Natural killer cell (primary cell): ENCODE measurements around the gene PRUNE2. TPM values are rescaled to one million over a fixed set of nuclear protein-coding genes. Genes with fewer than 3 reads are reported as not detected.

Experiments used
- ATAC-seq, 3 donors: fragments of 150-1000 bp in 2 of 3; fragments of 200-7000 bp in 1 of 3; cut with Tn5 transposase; 1 replicate in 1 of 3; 2 replicates in 2 of 3; pipeline ENCODE4 v1.10.0; 2021; ENCODE audit warnings: mild to moderate bottlenecking in 2 of 3, moderate library complexity in 2 of 3
- DNase-seq, 2 donors: peaks; one replicate each; pipeline versions ENCODE4 v3.0.0 to v3.0.0-alpha.2; 2013 to 2021; ENCODE audit warnings: mixed read lengths in 1 of 2
- H3K27ac ChIP-seq: one replicate; pipeline ENCODE4 v1.5.1; 2013; ENCODE audit warnings: mild to moderate bottlenecking, low read length
- H3K27me3 ChIP-seq: one replicate; pipeline ENCODE4 v1.6.1; 2013; ENCODE audit warnings: low read length; ENCODE audit not compliant: control insufficient read depth, insufficient read depth
- H3K36me3 ChIP-seq: one replicate; pipeline ENCODE4 v1.6.1; 2013; ENCODE audit warnings: low read length; ENCODE audit not compliant: control insufficient read depth, insufficient read depth
- H3K4me1 ChIP-seq: one replicate; pipeline ENCODE4 v1.6.1; 2013; ENCODE audit warnings: low read length; ENCODE audit not compliant: control insufficient read depth, insufficient read depth
- H3K4me3 ChIP-seq: one replicate; pipeline ENCODE4 v1.5.1; 2013; ENCODE audit warnings: low read length
- H3K9me3 ChIP-seq: one replicate; pipeline ENCODE4 v1.6.1; 2013; ENCODE audit warnings: low read length; ENCODE audit not compliant: control insufficient read depth, insufficient read depth
- H3K27ac Mint-ChIP-seq, 2 donors: one replicate each; pipeline ENCODE4 v1.8.0; 2022; ENCODE audit warnings: mild to moderate bottlenecking in 2 of 2, mixed read lengths in 2 of 2, moderate library complexity in 1 of 2
- H3K27me3 Mint-ChIP-seq, 2 donors: one replicate each; pipeline ENCODE4 v1.8.0; 2022; ENCODE audit warnings: low read depth in 2 of 2, mixed read lengths in 2 of 2
- H3K36me3 Mint-ChIP-seq: one replicate; pipeline ENCODE4 v1.8.0; 2022; ENCODE audit warnings: mixed read lengths
- H3K4me1 Mint-ChIP-seq, 2 donors: one replicate each; pipeline ENCODE4 v1.8.0; 2022; ENCODE audit warnings: mixed read lengths in 2 of 2
- H3K4me3 Mint-ChIP-seq: one replicate; pipeline ENCODE4 v1.8.0; 2022; ENCODE audit warnings: mild to moderate bottlenecking, moderate library complexity, mixed read lengths
- H3K9me3 Mint-ChIP-seq, 2 donors: one replicate each; pipeline ENCODE4 v1.8.0; 2022; ENCODE audit warnings: mixed read lengths in 2 of 2
- CTCF ChIP-seq: fragments of 200-600 bp; IDR thresholded peaks from one replicate; pipeline ENCODE4 v1.8.0; 2022; ENCODE audit warnings: antibody characterized with exemption
- WGBS: methylation state at CpG from one replicate; pipeline ENCODE4 v1.1.7; 2013; ENCODE audit warnings: missing lambda C conversion rate; ENCODE audit not compliant: insufficient coverage; 5-methylcytosine and 5-hydroxymethylcytosine counted together
- intact Hi-C: fragments of 100-400 bp; cut with micrococcal nuclease; formaldehyde crosslinking; loops from one replicate; pipeline ENCODE4 v1.14.2; 2022
- total RNA-seq, 4 donors: library from RNA; stranded (reverse); fragments of 120-200 nt in 1 of 4; gene quantifications; one replicate each; pipeline versions ENCODE4 v1.2.3 to v1.2.4, GENCODE V29; 2013 to 2022

The PRUNE2 gene
- total RNA-seq, 3 donors from 2014 or later (not counting 1 experiment from before 2014, with no cell fraction given), result 0.43 to 0.45 TPM; not detected in 1

- 67% methylated on average over 3 of the region's 4 CpGs for WGBS
- intact Hi-C loops, result no loop called here
- ATAC-seq (no peak), DNase-seq (no peak)
- H3K4me3 Mint-ChIP-seq, result no peak overlapping the region
- H3K36me3 ChIP-seq, result no peaks in the 10 kb centered on the region
- no peak for TF ChIP-seq CTCF
- H3K36me3 Mint-ChIP-seq, result no peaks in the 10 kb centered on the region
- no peaks in the 10 kb centered on the region for H3K4me1 Mint-ChIP-seq
- H3K27ac ChIP-seq, result no peak overlapping the region
- H3K27me3 ChIP-seq, result no peaks in the 10 kb centered on the region
- H3K9me3 ChIP-seq, result no peaks in the 10 kb centered on the region
- H3K4me3 ChIP-seq, result no peak overlapping the region
- H3K27me3 Mint-ChIP-seq, result peaks cover 4 to 10% of the 10 kb centered on the region in 2 donors
- H3K4me1 ChIP-seq, result no peaks in the 10 kb centered on the region
- H3K9me3 Mint-ChIP-seq, result no peaks in the 10 kb centered on the region
- no peak overlapping the region for H3K27ac Mint-ChIP-seq
Measured at GRCh38 chr9:76758476-76758875, 147.4 kb downstream of the PRUNE2 start.

- no peak for TF ChIP-seq CTCF
- DNase-seq (no peak), ATAC-seq (no peak)
- intact Hi-C loops, result no loop called here
- H3K36me3 ChIP-seq, result no peaks in the 10 kb centered on the region
- H3K4me3 ChIP-seq, result no peak overlapping the region
- Mint-ChIP-seq H3K36me3 (no peaks in the 10 kb centered on the region), H3K27me3 (peaks cover 0 to 4% of the 10 kb centered on the region in 2 donors), H3K4me3 (no peak overlapping the region), H3K9me3 (no peaks in the 10 kb centered on the region), H3K27ac (no peak overlapping the region), H3K4me1 (no peaks in the 10 kb centered on the region)
- no peaks in the 10 kb centered on the region for H3K27me3 ChIP-seq
- WGBS, result 76% methylated on average over 2 of the region's 3 CpGs
- H3K9me3 ChIP-seq, result no peaks in the 10 kb centered on the region
- no peak overlapping the region for H3K27ac ChIP-seq
- no peaks in the 10 kb centered on the region for H3K4me1 ChIP-seq
Measured at GRCh38 chr9:76756941-76757673, 148.8 kb downstream of the PRUNE2 start.

DNA sequence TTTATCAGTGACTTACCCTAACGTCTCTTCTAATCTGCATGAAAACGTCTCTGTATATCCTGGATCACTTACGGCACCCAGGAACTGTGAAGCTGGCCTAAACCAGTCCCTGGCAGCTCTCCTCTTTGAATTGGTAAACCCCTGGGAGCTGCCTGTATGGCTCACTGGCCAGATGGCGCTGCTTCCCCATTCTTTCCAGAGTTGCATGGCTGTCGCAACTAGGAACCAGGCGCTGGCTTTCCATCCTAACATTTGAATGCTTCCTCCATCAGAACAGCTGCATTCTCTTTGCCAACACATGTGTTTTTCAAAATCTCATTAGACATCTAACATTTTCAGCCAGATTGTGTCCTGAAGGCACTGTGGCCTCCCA lies 149.7 kb downstream of the PRUNE2 start:
- H3K9me3 Mint-ChIP-seq, result no peaks in the 10 kb centered on the region
- Histone ChIP-seq H3K36me3 (no peaks in the 10 kb centered on the region), H3K9me3 (no peaks in the 10 kb centered on the region), H3K27ac (no peak overlapping the region), H3K27me3 (no peaks in the 10 kb centered on the region), H3K4me1 (no peaks in the 10 kb centered on the region), H3K4me3 (no peak overlapping the region)
- peaks cover 0 to 4% of the 10 kb centered on the region in 2 donors for H3K27me3 Mint-ChIP-seq
- no peak for ATAC-seq
- WGBS, result 79% methylated on average over 6 of the region's 6 CpGs
- no peaks in the 10 kb centered on the region for H3K4me1 Mint-ChIP-seq
- TF ChIP-seq CTCF, result no peak
- H3K36me3 Mint-ChIP-seq, result no peaks in the 10 kb centered on the region
- H3K27ac Mint-ChIP-seq, result no peak overlapping the region
- intact Hi-C loops, result no loop called here
- H3K4me3 Mint-ChIP-seq, result no peak overlapping the region
- DNase-seq, result no peak

GRCh38 chr9:76751001-76751400 lies 154.9 kb downstream of the PRUNE2 start:
- intact Hi-C loops, result no loop called here
- Histone ChIP-seq H3K4me3 (no peak overlapping the region), H3K4me1 (no peaks in the 10 kb centered on the region), H3K9me3 (no peaks in the 10 kb centered on the region), H3K36me3 (no peaks in the 10 kb centered on the region), H3K27me3 (no peaks in the 10 kb centered on the region), H3K27ac (no peak overlapping the region)
- no peak for TF ChIP-seq CTCF
- peaks cover 0 to 3% of the 10 kb centered on the region in 2 donors for H3K27me3 Mint-ChIP-seq
- no peak overlapping the region for H3K27ac Mint-ChIP-seq
- WGBS, result 66% methylated on average over 3 of the region's 3 CpGs
- no peaks in the 10 kb centered on the region for H3K36me3 Mint-ChIP-seq
- DNase-seq (no peak), ATAC-seq (no peak)
- H3K9me3 Mint-ChIP-seq, result no peaks in the 10 kb centered on the region
- H3K4me3 Mint-ChIP-seq, result no peak overlapping the region
- no peaks in the 10 kb centered on the region for H3K4me1 Mint-ChIP-seq
